ENCODE measurements around the gene DAB2IP.

Gene DAB2IP

GRCh38 chr9:121807823-121808278 lies 156.4 kb downstream of the DAB2IP start:
- H3K9ac ChIP-seq (ENCODE audit: low read length) = no peak overlapping the region
- no peak overlapping the region for H3K27ac ChIP-seq (ENCODE audit: low read depth, low read length, poor library complexity, severe bottlenecking)
- no peaks in the 10 kb centered on the region; the same call in 1 of the 2 replicates for H3K36me3 ChIP-seq (ENCODE audit: insufficient read depth, low read length)
- H2AFZ ChIP-seq (ENCODE audit: low read length) = no peak overlapping the region
- TF ChIP-seq CTCF (IDR thresholded peaks at IDR 0.05; ENCODE audit: low read length) (no peak), EZH2 (IDR thresholded peaks at IDR 0.05; ENCODE audit: borderline replicate concordance, low read length) (no peak)
- no peak overlapping the region for H3K4me2 ChIP-seq (ENCODE audit: low read length)
- no peaks in the 10 kb centered on the region for H3K27me3 ChIP-seq (ENCODE audit: insufficient read depth, low read length)
- H3K9me3 ChIP-seq (ENCODE audit: low read length) = no peaks in the 10 kb centered on the region
- no peaks in the 10 kb centered on the region for H3F3A ChIP-seq (ENCODE audit: insufficient read depth, low read length)
- H3K9me2 ChIP-seq (ENCODE audit: low read depth, low read length) = no peaks in the 10 kb centered on the region
- no peaks in the 10 kb centered on the region for H4K20me1 ChIP-seq (ENCODE audit: insufficient read depth, low read length)
- H3K4me1 ChIP-seq (ENCODE audit: insufficient read depth, low read length, severe bottlenecking) = no peaks in the 10 kb centered on the region
- no peak overlapping the region for H3K4me3 ChIP-seq (ENCODE audit: low read depth, low read length, poor library complexity, severe bottlenecking)
- H3K79me2 ChIP-seq (ENCODE audit: insufficient read depth, low read length) = no peaks in the 10 kb centered on the region

GRCh38 chr9:121808781-121809180 lies 157.3 kb downstream of the DAB2IP start:
- H3K27ac ChIP-seq (ENCODE audit: low read depth, low read length, poor library complexity, severe bottlenecking) = no peak overlapping the region

GRCh38 chr9:121809356-121810050 lies 158.1 kb downstream of the DAB2IP start:
- H3K9me3 ChIP-seq (ENCODE audit: low read length) = no peaks in the 10 kb centered on the region
- no peaks in the 10 kb centered on the region for H3F3A ChIP-seq (ENCODE audit: insufficient read depth, low read length)
- H4K20me1 ChIP-seq (ENCODE audit: insufficient read depth, low read length) = no peaks in the 10 kb centered on the region
- H3K27me3 ChIP-seq (ENCODE audit: insufficient read depth, low read length) = no peaks in the 10 kb centered on the region
- H3K27ac ChIP-seq (ENCODE audit: low read depth, low read length, poor library complexity, severe bottlenecking) = no peak overlapping the region
- no peak overlapping the region for H3K4me2 ChIP-seq (ENCODE audit: low read length)
- no peaks in the 10 kb centered on the region; the same call in 1 of the 2 replicates for H3K36me3 ChIP-seq (ENCODE audit: insufficient read depth, low read length)
- no peak overlapping the region for H3K4me3 ChIP-seq (ENCODE audit: low read depth, low read length, poor library complexity, severe bottlenecking)
- TF ChIP-seq EZH2 (IDR thresholded peaks at IDR 0.05; ENCODE audit: borderline replicate concordance, low read length) (no peak), CTCF (IDR thresholded peaks at IDR 0.05; ENCODE audit: low read length) (no peak)
- H3K9ac ChIP-seq (ENCODE audit: low read length) = no peak overlapping the region
- no peak overlapping the region for H2AFZ ChIP-seq (ENCODE audit: low read length)
- no peaks in the 10 kb centered on the region for H3K4me1 ChIP-seq (ENCODE audit: insufficient read depth, low read length, severe bottlenecking)
- H3K79me2 ChIP-seq (ENCODE audit: insufficient read depth, low read length) = no peaks in the 10 kb centered on the region
- H3K9me2 ChIP-seq (ENCODE audit: low read depth, low read length) = no peaks in the 10 kb centered on the region

More at GRCh38 chr9:121808781-121809180, 157.3 kb downstream of the DAB2IP start:
- Histone ChIP-seq H2AFZ (ENCODE audit: low read length) (no peak overlapping the region), H3K9me3 (ENCODE audit: low read length) (no peaks in the 10 kb centered on the region), H3K4me3 (ENCODE audit: low read depth, low read length, poor library complexity, severe bottlenecking) (no peak overlapping the region), H3K4me1 (ENCODE audit: insufficient read depth, low read length, severe bottlenecking) (no peaks in the 10 kb centered on the region), H3K9ac (ENCODE audit: low read length) (no peak overlapping the region), H3F3A (ENCODE audit: insufficient read depth, low read length) (no peaks in the 10 kb centered on the region), H3K36me3 (ENCODE audit: insufficient read depth, low read length) (no peaks in the 10 kb centered on the region; the same call in 1 of the 2 replicates), H3K9me2 (ENCODE audit: low read depth, low read length) (no peaks in the 10 kb centered on the region), H3K79me2 (ENCODE audit: insufficient read depth, low read length) (no peaks in the 10 kb centered on the region), H3K4me2 (ENCODE audit: low read length) (no peak overlapping the region), H3K27me3 (ENCODE audit: insufficient read depth, low read length) (no peaks in the 10 kb centered on the region), H4K20me1 (ENCODE audit: insufficient read depth, low read length) (no peaks in the 10 kb centered on the region)
- no peak for TF ChIP-seq EZH2 (IDR thresholded peaks at IDR 0.05; ENCODE audit: borderline replicate concordance, low read length)
- TF ChIP-seq CTCF (IDR thresholded peaks at IDR 0.05; ENCODE audit: low read length) = no peak

Measured in OCI-LY1 (cell line).